ENCODE measurements around the gene VTI1A. TPM values are rescaled to one million over a fixed set of nuclear protein-coding genes. Genes with fewer than 3 reads are reported as not detected.

Gene VTI1A
- total and polyA plus RNA-seq, 2 experiments from 2014 or later, result 26.8 to 31.0 TPM

GRCh38 chr10:112843623-112844022, 396.6 kb downstream of the VTI1A start:
- no peak overlapping the region for H2AFZ ChIP-seq
- no peaks in the 10 kb centered on the region; the same call in 1 of the 2 replicates for H3K27me3 ChIP-seq (ENCODE audit: insufficient read depth)
- ATAC-seq (no peak), DNase-seq (ENCODE audit: low spot score) (no peak)
- TF ChIP-seq STAT1 (IDR thresholded peaks at IDR 0.05; ENCODE audit: unreplicated experiment), result no peak
- no peak for TF ChIP-seq ZNF462 (CRISPR knock-in tag; IDR thresholded peaks at IDR 0.05)
- no peak for TF ChIP-seq ZNF114 (CRISPR knock-in tag; IDR thresholded peaks at IDR 0.05)
- TF ChIP-seq REST (IDR thresholded peaks at IDR 0.05; ENCODE audit: unreplicated experiment), result no peak
- no peak for TF ChIP-seq NANOG (IDR thresholded peaks at IDR 0.05; ENCODE audit: borderline replicate concordance)
- no peak for TF ChIP-seq ETS1 (IDR thresholded peaks at IDR 0.05)
- TF ChIP-seq CREB1 (CRISPR knock-in tag; IDR thresholded peaks at IDR 0.05; ENCODE audit: low read depth), result no peak
- no peak for TF ChIP-seq JUNB (IDR thresholded peaks at IDR 0.05; ENCODE audit: unreplicated experiment)
- H3K9me3 Mint-ChIP-seq, result peaks cover 38% of the 10 kb centered on the region
- no peak overlapping the region for H3K4me3 Mint-ChIP-seq
- H3K4me3 ChIP-seq, result no peak overlapping the region
- H3K79me2 ChIP-seq (replicated peaks; ENCODE audit: insufficient read depth), result no peaks in the 10 kb centered on the region
- H3K27ac Mint-ChIP-seq, result no peak overlapping the region
- no peaks in the 10 kb centered on the region for H4K20me1 ChIP-seq (replicated peaks; ENCODE audit: insufficient read depth)
- H3F3A ChIP-seq (replicated peaks; ENCODE audit: low read depth), result no peaks in the 10 kb centered on the region
- H3K9me2 ChIP-seq (ENCODE audit: insufficient read depth), result peaks cover 5% of the 10 kb centered on the region; the same call in 1 of the 2 replicates
- peaks cover 11% of the 10 kb centered on the region for H3K4me1 Mint-ChIP-seq
- H3K27ac ChIP-seq (ENCODE audit: low read depth), result no peak overlapping the region
- H3K36me3 ChIP-seq (ENCODE audit: insufficient read depth), result peaks cover 10% of the 10 kb centered on the region; the same call in 1 of the 2 replicates
- peaks cover 30% of the 10 kb centered on the region for H3K36me3 Mint-ChIP-seq (ENCODE audit: low read depth)
- peaks cover 9% of the 10 kb centered on the region for H3K4me1 ChIP-seq (ENCODE audit: insufficient read depth)
- H3K4me2 ChIP-seq, result no peak overlapping the region
- peaks cover 18% of the 10 kb centered on the region for H3K27me3 Mint-ChIP-seq (ENCODE audit: insufficient read depth, low read depth, poor library complexity)
